Urothelium cell line (cell line): ENCODE data around the gene COX19.
A peak's percentile ranks its signal among the peaks of the same experiment; 100 is the strongest.
"Not testable (repeated sequence)": the region's sequence is repeated elsewhere in the genome, so short reads cannot be mapped to it uniquely, and the experiment has no call there.

Experiments
- DNase-seq: peaks from one replicate; pipeline ENCODE4 v3.0.0; 2011; ENCODE audit warnings: low spot score, mixed read lengths
- FAIRE-seq: peaks from 2 replicates; lab custom pipeline; 2011; peaks lifted over from hg19 to GRCh38; lab: Jason Lieb, UNC

Gene COX19

GRCh38 chr7:1011297-1012003 lies 36.1 kb upstream of the COX19 start:
- FAIRE-seq (peak; percentile 97), DNase-seq (no peak)

- peak; percentile 88 for FAIRE-seq
These were observed 34.9 kb upstream of the COX19 start for GRCh38 chr7:1010226-1010625.

GRCh38 chr7:1009747-1010146 lies 34.4 kb upstream of the COX19 start:
- FAIRE-seq = no peak

More at GRCh38 chr7:1010226-1010625, 34.9 kb upstream of the COX19 start:
- no peak for DNase-seq

GRCh38 chr7:1008733-1009363 lies 33.5 kb upstream of the COX19 start:
- FAIRE-seq (peak; percentile 100), DNase-seq (no peak)

More at GRCh38 chr7:1009747-1010146, 34.4 kb upstream of the COX19 start:
- no peak for DNase-seq

GRCh38 chr7:1007901-1008300 lies 32.6 kb upstream of the COX19 start:
- DNase-seq = no peak
- peak; percentile 63 for FAIRE-seq

- DNase-seq (no peak), FAIRE-seq (peak; percentile 23)
These were observed 30.0 kb upstream of the COX19 start for GRCh38 chr7:1005303-1005702.

GRCh38 chr7:1004018-1004852 lies 28.9 kb upstream of the COX19 start:
- FAIRE-seq (peak; percentile 66), DNase-seq (no peak)

- peak; percentile 52 for FAIRE-seq
- DNase-seq = not testable (repeated sequence)
These were observed 27.1 kb upstream of the COX19 start for GRCh38 chr7:1002445-1002844.

- not testable (repeated sequence) for FAIRE-seq, DNase-seq
These were observed 26.7 kb upstream of the COX19 start for GRCh38 chr7:1002026-1002425.

GRCh38 chr7:1001069-1001770 lies 25.9 kb upstream of the COX19 start:
- DNase-seq = not testable (repeated sequence)
- peak; percentile 20 for FAIRE-seq

GRCh38 chr7:999941-1000935 lies 24.9 kb upstream of the COX19 start:
- DNase-seq = no peak
- FAIRE-seq = peak; percentile 99

- DNase-seq (no peak), FAIRE-seq (no peak)
These were observed 24.0 kb upstream of the COX19 start for GRCh38 chr7:999149-999879.

- DNase-seq (no peak), FAIRE-seq (peak; percentile 74)
These were observed 22.4 kb upstream of the COX19 start for GRCh38 chr7:997404-998395.

- DNase-seq = no peak
- peak; percentile 48 for FAIRE-seq
These were observed 20.9 kb upstream of the COX19 start for GRCh38 chr7:996079-996872.

- DNase-seq (no peak), FAIRE-seq (peak; percentile 90)
These were observed 20.2 kb upstream of the COX19 start for GRCh38 chr7:995571-995970.

- FAIRE-seq (peak; percentile 93), DNase-seq (no peak)
These were observed 19.4 kb upstream of the COX19 start for GRCh38 chr7:994592-995308.
